Activated T-cell treated with anti-CD3 and anti-CD28 coated beads, Interleukin-2, amount 50 U/mL, for 72 hours (primary cell): ENCODE measurements around the gene MADCAM1. TPM values are rescaled to one million over a fixed set of nuclear protein-coding genes. Genes with fewer than 3 reads are reported as not detected.

Source experiments
- ATAC-seq, 2 donors: fragments of 150-1000 bp; cut with Tn5 transposase; replicated peaks in 1 of 2; 2 replicates each; pipeline ENCODE4 v1.10.0; 2021; ENCODE audit warnings: moderate library complexity in 2 of 2, mild to moderate bottlenecking in 1 of 2
- DNase-seq, 2 donors: peaks; one replicate each; pipeline ENCODE4 v3.0.0; 2021 to 2022; ENCODE audit warnings: mixed read lengths in 1 of 2
- H3K27ac Mint-ChIP-seq: one replicate; pipeline ENCODE4 v1.8.0; 2022; ENCODE audit warnings: mild to moderate bottlenecking, moderate library complexity, mixed read lengths
- H3K27me3 Mint-ChIP-seq: one replicate; pipeline ENCODE4 v1.8.0; 2022; ENCODE audit warnings: low read depth, mixed read lengths
- H3K36me3 Mint-ChIP-seq, 2 donors: one replicate each; pipeline ENCODE4 v1.8.0; 2022; ENCODE audit warnings: mixed read lengths in 2 of 2, mild to moderate bottlenecking in 1 of 2; ENCODE audit not compliant: insufficient read depth in 2 of 2
- H3K4me1 Mint-ChIP-seq: one replicate; pipeline ENCODE4 v1.8.0; 2022; ENCODE audit warnings: low read depth, mixed read lengths
- H3K4me3 Mint-ChIP-seq, 2 donors: one replicate each; pipeline ENCODE4 v1.8.0; 2022; ENCODE audit warnings: mild to moderate bottlenecking in 2 of 2, mixed read lengths in 2 of 2, moderate library complexity in 2 of 2
- H3K9me3 Mint-ChIP-seq, 2 donors: one replicate each; pipeline ENCODE4 v1.8.0; 2022; ENCODE audit warnings: mixed read lengths in 2 of 2
- total RNA-seq, 2 donors: library from RNA; stranded (reverse); gene quantifications; one replicate each; pipeline ENCODE4 v1.2.3, GENCODE V29; 2022

The MADCAM1 gene
- total RNA-seq, 2 donors from 2014 or later, result 0.31 to 0.32 TPM

DNA sequence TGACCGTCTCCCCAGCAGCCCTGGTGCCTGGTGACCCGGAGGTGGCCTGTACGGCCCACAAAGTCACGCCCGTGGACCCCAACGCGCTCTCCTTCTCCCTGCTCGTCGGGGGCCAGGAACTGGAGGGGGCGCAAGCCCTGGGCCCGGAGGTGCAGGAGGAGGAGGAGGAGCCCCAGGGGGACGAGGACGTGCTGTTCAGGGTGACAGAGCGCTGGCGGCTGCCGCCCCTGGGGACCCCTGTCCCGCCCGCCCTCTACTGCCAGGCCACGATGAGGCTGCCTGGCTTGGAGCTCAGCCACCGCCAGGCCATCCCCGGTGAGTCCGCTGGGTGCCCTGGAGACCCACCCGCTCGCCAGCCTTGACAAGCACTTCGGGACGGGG lies 2.2 kb downstream of the MADCAM1 start:
- Mint-ChIP-seq H3K27ac (no peak overlapping the region), H3K9me3 (peaks cover 2% of the 10 kb centered on the region in 2 donors), H3K4me3 (peak overlapping the region in 1 of 2 donors; percentile 34), H3K36me3 (peaks cover 2 to 3% of the 10 kb centered on the region in 2 donors), H3K27me3 (peaks cover 18% of the 10 kb centered on the region), H3K4me1 (peaks cover 11% of the 10 kb centered on the region)
- no peak for DNase-seq
- no peak for ATAC-seq

DNA sequence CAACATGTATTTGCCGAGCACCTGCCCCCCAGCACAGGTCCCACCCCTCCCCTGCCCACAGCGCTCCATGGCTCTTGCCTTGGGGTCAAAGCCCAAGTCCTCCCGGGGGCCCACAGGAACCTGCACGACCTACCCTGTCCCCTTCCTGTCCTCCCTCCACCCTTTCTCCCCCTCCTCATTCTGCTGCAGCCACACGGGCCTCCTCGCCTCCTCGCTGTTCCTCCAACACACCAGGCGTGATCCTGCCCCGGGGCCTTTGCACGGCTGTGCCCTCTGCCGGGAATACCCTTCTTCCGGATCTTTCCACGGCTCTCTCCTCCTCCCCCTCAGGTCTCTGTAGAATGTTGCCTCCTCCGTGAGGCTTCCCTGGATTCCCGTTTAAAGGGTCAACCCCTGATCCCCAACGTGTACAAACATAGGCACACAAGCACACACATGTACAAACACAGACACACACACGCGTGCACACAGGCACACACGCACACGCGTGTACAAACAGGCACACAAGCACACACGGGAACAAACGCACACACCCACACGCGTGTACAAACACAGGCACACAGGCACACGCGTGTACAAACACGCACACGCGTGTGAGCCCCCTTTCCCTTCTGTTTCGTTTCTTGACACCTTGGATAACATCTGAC lies 2.8 kb downstream of the MADCAM1 start:
- Mint-ChIP-seq H3K4me1 (peaks cover 6% of the 10 kb centered on the region), H3K4me3 (peak overlapping the region in 1 of 2 donors; percentile 6), H3K27ac (no peak overlapping the region), H3K36me3 (no peaks in the 10 kb centered on the region), H3K27me3 (peaks cover 18% of the 10 kb centered on the region), H3K9me3 (no peaks in the 10 kb centered on the region)
- ATAC-seq, result no peak
- no peak for DNase-seq

DNA sequence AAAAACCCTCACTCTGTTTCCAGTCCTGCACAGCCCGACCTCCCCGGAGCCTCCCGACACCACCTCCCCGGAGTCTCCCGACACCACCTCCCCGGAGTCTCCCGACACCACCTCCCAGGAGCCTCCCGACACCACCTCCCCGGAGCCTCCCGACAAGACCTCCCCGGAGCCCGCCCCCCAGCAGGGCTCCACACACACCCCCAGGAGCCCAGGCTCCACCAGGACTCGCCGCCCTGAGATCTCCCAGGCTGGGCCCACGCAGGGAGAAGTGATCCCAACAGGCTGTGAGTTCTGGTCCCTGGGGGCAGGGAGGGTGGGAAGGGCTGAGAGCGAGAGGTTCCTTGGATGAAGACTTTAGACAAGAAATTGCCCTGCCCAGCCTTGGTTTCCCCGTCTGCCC lies 5.4 kb downstream of the MADCAM1 start:
- no peak overlapping the region for H3K27ac Mint-ChIP-seq
- ATAC-seq (no peak), DNase-seq (no peak)
- no peaks in the 10 kb centered on the region for H3K36me3 Mint-ChIP-seq
- peaks cover 17% of the 10 kb centered on the region for H3K4me1 Mint-ChIP-seq
- peaks cover 18% of the 10 kb centered on the region for H3K27me3 Mint-ChIP-seq
- no peaks in the 10 kb centered on the region for H3K9me3 Mint-ChIP-seq
- H3K4me3 Mint-ChIP-seq, result no peak overlapping the region

DNA sequence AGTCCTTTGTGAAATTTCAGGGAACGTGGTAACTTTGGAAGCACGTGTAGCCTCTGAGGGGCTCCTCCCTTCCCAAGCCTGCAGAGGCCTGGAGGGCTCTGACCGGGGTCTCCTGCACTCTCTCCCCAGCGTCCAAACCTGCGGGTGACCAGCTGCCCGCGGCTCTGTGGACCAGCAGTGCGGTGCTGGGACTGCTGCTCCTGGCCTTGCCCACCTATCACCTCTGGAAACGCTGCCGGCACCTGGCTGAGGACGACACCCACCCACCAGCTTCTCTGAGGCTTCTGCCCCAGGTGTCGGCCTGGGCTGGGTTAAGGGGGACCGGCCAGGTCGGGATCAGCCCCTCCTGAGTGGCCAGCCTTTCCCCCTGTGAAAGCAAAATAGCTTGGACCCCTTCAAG lies 8.3 kb downstream of the MADCAM1 start:
- Mint-ChIP-seq H3K36me3 (no peaks in the 10 kb centered on the region), H3K4me3 (no peak overlapping the region), H3K27me3 (peaks cover 2% of the 10 kb centered on the region), H3K4me1 (peaks cover 34% of the 10 kb centered on the region), H3K27ac (no peak overlapping the region), H3K9me3 (no peaks in the 10 kb centered on the region)
- ATAC-seq (no peak), DNase-seq (no peak)

DNA sequence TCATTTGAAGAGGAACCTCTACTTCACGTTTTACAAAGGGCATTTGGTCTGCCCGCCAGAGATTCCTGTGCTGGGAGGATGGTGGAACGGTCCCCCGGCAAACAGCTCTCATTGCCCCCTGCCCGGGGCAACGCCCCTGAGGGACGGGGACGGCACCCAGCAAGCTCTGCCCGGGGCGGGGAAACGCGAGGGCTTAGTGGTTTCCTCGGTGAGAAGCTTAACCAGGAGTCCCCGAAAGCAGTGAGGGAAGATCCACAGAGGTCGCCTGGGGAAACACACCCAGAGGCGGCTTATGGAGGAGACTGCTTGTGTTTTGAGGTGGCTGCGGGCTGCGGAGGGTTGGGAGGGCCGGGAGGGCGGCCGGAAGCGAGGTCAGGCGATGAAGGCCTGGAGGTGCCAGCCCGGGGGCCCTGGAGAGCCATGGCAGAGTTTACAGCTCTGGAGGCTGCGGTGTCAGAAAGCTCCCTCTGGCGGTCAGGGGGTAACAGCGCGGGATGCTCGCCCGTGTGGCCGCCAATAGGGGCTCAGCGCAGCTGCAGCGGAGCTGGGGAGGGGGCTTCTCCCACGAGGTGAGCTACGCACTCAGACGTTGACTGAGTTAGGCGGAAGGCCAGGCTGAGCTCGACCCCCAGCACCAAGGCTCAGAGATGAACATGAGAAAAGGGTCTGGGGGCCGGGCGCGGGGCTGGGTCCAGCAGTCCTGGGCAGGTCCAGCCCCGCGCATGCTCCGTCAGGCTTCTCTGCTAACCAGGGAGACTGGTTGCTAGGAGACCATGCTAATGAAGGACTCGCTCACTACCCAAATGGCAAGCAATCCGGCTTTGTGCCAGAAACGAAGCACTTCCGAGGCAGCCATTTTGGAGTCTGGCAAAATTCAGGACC lies 10.4 kb downstream of the MADCAM1 start:
- Mint-ChIP-seq H3K9me3 (no peaks in the 10 kb centered on the region), H3K27me3 (no peaks in the 10 kb centered on the region), H3K4me3 (peak overlapping the region; percentile 90 to 94), H3K27ac (peak overlapping the region; percentile 100), H3K36me3 (no peaks in the 10 kb centered on the region), H3K4me1 (peaks cover 53% of the 10 kb centered on the region)
- DNase-seq (peak; percentile 94), ATAC-seq (peak; percentile 75 to 77)

DNA sequence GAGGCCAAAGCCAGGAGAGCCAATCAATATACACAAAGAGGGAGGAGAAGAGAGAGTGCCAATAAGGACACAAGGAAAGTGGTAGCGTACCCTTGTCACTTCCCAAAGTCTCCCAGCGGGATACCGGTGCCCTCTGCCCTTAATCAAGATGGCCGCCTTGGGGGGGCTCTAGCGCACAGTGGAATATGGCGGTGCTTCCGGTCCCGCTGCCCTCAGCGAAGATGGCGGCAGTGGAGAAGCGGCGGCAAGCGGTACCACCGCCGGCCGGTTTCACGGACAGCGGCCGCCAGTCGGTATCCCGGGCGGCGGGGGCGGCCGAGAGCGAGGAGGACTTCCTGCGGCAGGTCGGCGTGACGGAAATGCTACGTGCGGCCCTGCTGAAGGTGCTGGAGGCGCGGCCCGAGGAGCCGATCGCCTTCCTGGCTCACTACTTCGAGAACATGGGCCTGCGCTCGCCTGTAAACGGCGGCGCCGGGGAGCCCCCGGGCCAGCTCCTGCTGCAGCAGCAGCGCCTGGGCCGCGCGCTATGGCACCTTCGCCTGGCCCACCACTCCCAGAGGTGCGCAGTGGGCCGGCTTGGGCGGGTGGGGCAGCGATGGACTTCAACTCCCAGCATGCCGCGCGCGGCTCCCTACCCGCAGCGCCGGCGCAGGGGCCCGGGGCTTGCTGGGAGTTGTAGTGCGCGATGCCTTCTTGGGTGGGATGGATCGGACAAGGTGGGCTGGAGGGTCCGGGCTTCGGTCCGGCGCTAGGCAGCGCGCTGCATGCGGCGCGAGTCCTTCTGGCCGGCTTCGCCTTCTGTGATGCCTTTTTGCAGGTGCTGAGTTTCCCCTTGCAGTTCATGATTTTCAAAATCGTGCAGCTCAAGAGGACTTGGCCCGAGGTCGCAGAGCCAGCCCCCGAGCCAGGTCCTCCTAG lies 11.3 kb downstream of the MADCAM1 start, which contains the start of gene TPGS1:
Gene TPGS1 (plus strand): TSS at position 212 of the 918 bp plus-strand sequence. CDS start 10 bp downstream, at position 222.
- Mint-ChIP-seq H3K9me3 (no peaks in the 10 kb centered on the region), H3K27me3 (no peaks in the 10 kb centered on the region), H3K4me3 (peak within 1 kb of the TSS; percentile 90 to 94), H3K27ac (peak within 1 kb of the TSS; percentile 100), H3K4me1 (peaks cover 56% of the 10 kb centered on the region), H3K36me3 (no peaks in the 10 kb centered on the region)
- peak; percentile 90 to 91 for DNase-seq
- peak; percentile 58 to 66 for ATAC-seq

DNA sequence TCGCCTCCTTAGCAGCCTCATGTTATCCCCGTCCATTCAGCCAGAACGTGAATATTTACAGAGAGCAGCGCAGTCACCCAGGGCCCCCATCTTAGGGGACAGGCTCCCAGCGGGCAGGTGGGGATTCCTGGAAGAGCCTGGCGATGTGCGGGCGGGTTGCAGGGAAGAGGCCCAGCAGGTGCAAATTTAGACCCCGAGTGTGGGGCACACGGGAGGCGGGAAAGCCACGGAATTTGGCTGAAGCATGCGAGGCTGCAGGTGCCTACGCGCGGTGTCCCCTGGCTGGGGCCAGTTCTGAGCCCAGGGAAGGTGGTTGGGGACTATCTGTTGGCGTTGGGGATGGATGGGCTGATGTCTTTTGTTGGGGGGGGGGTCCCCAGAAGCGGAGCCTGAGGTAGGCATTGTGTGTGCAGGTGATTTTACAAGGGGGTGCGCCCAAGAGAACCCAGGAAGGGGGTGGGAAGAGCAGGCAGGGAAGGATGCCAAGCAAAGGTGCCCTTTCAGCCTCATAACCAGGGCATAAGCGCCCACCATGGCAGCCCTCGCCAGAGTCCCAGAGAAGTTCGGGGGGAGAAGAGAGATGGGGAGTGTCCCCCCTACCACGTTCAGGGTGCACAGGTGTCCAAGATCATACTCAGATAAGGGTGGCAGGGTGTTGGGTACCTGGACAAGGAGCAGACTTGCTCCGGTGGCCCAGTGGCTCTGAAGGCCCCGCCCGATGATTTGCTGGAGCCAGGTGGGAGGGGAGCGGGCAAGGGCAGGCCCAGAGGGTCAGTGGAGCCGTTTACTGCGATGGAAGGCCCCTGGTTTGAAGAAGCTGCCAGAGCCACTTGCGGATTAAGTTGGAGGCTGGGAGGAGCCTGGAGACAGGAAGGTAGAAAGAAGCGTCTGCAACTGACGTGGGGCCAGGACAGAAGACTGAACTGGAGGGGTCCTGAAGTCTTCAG lies 12.2 kb downstream of the MADCAM1 start:
- peak overlapping the region; percentile 37 for H3K27ac Mint-ChIP-seq
- no peaks in the 10 kb centered on the region for H3K27me3 Mint-ChIP-seq
- H3K4me3 Mint-ChIP-seq, result peak overlapping the region; percentile 90 to 94
- H3K4me1 Mint-ChIP-seq, result peaks cover 53% of the 10 kb centered on the region
- DNase-seq, result no peak
- no peak for ATAC-seq
- no peaks in the 10 kb centered on the region for H3K36me3 Mint-ChIP-seq
- no peaks in the 10 kb centered on the region for H3K9me3 Mint-ChIP-seq

DNA sequence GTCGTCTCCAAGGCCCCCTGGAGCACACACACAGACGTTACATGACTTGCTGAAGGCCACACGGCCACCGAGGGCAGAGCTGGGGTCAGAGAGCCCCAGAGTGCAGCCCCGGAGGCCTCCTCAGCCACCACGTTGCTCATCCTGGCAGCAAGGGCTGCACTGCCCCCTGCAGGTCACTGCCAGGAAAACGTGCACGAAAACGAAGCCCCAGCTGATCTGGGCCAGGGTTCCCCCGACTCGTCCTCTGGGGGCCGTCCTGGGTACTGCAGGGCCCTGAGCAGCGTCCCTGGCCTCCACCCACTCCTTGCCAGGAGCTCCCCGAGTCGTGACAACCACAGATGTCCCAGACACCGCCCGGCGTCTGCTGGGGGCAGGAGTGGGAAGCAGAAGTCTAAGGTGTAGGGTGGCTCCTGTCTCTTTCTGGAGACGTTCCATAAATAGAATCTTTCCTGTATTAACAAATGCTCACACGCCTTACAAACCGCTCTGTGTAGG lies 14.4 kb downstream of the MADCAM1 start:
- H3K4me3 Mint-ChIP-seq, result peak overlapping the region; percentile 91 to 93
- peak; percentile 95 to 97 for DNase-seq
- H3K27me3 Mint-ChIP-seq, result no peaks in the 10 kb centered on the region
- peak; percentile 54 to 59 for ATAC-seq
- H3K27ac Mint-ChIP-seq, result peak overlapping the region; percentile 93
- H3K36me3 Mint-ChIP-seq, result no peaks in the 10 kb centered on the region
- H3K9me3 Mint-ChIP-seq, result no peaks in the 10 kb centered on the region
- H3K4me1 Mint-ChIP-seq, result peaks cover 49% of the 10 kb centered on the region

DNA sequence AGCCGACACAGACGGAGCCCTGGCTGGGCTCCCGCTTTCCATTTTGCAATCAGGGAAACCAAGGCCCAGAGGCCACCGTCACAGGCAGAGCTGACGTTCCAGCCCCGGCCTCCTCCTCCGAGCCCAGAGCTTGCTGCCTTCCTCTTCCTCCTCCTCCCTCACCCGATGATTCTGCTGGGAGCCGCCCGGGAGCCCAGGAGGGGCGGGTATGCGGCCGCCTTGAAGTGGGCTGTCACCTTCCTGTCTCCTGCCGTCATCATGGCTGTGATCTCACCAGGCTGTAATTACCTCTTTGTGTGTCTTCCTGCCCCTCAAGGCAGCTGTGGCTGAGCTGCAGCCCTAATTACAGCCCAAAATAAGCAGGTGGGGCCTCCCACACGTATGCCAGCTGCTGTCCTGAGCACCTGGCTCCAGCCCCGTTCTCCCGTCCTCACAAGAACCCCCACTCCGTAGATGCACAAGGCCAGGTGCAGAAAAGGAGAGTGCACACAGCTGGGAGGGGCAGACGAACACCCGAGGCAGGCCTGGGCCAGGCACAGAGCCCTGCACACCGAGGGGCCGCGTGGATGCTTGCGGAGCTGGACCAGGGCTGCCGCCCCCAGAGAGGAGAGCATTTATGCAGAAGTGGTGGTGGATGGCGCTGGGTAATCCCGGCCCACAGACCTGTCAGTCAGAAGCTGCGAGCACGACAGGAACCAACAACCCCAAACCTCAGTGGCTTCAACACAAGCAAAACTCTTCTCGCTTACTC lies 15.0 kb downstream of the MADCAM1 start:
- H3K27me3 Mint-ChIP-seq, result no peaks in the 10 kb centered on the region
- peak overlapping the region; percentile 93 for H3K27ac Mint-ChIP-seq
- DNase-seq (peak; percentile 78 to 80), ATAC-seq (peak; percentile 43 to 53)
- H3K9me3 Mint-ChIP-seq, result no peaks in the 10 kb centered on the region
- peak overlapping the region; percentile 91 to 93 for H3K4me3 Mint-ChIP-seq
- no peaks in the 10 kb centered on the region for H3K36me3 Mint-ChIP-seq
- peaks cover 45% of the 10 kb centered on the region for H3K4me1 Mint-ChIP-seq

DNA sequence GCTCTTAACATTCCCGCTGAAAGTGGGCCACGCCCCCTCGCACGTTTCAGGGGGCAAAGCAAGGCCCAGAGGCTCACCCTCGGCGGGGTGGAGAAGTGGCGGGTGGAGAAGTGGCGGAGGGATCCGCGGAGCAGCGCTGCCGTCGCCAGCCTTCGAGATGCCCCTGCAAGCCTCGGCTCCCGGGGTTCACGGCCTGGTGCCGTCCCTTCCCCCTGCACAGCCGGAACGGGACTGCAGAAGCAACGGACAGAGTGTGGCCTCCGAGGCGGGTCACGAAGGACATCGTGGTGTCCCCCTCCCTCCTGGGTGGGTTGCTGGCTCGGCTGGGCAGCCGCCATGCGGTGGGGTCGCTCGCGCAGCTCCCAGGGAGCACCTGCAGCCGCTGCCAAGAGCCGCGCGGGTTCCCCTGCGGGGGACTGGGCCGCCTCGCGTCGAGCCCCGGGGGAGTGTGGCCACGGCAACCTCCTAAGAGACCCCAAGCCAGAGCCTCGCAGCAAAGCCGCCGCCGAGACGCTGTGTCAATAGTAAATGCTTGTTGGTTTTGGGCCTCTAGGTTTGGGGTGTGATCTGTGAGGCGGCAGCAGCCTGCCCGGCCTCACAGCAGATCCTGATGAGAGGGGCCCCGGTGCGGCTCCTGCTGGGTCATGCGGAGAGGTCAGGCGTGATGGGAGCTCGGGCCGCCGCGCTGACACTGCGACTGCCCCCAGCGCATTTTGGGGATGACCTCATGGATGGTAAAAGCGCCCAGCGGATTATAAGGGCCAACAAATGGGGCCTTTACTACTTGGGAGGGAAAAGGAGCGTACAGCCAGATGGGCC lies 16.5 kb downstream of the MADCAM1 start:
- Mint-ChIP-seq H3K27me3 (no peaks in the 10 kb centered on the region), H3K4me3 (no peak overlapping the region), H3K9me3 (no peaks in the 10 kb centered on the region), H3K4me1 (peaks cover 47% of the 10 kb centered on the region), H3K36me3 (no peaks in the 10 kb centered on the region), H3K27ac (no peak overlapping the region)
- DNase-seq, result no peak
- ATAC-seq, result no peak
